Body of pancreas (tissue), 4 donors: ENCODE measurements around the gene EVL. TPM values are rescaled to one million over a fixed set of nuclear protein-coding genes. Genes with fewer than 3 reads are reported as not detected.

Experiments
- ATAC-seq: fragments of 150-250 bp; one replicate; pipeline ENCODE4 v1.9.1; 2016
- DNase-seq, 4 donors: peaks; one replicate each; pipeline ENCODE4 v3.0.0-alpha.2; 2019
- H3K27ac ChIP-seq, 4 donors: fragments of 200-600 bp; sonication (generic); 1 replicate in 3 of 4; 2 replicates in 1 of 4; pipeline versions ENCODE4 v1.5.1 to v1.6.1; 2016 to 2019; ENCODE audit warnings: mild to moderate bottlenecking in 1 of 4, mixed read lengths in 1 of 4, moderate library complexity in 1 of 4
- H3K27me3 ChIP-seq, 2 donors: fragments of 200-600 bp; sonication (generic); one replicate each; pipeline ENCODE4 v1.6.0; 2016; ENCODE audit warnings: mild to moderate bottlenecking in 1 of 2
- H3K36me3 ChIP-seq, 2 donors: fragments of 200-600 bp; sonication (generic); replicated peaks in 1 of 2; 2 replicates each; pipeline ENCODE4 v1.5.1; 2016; ENCODE audit warnings: low read depth in 2 of 2; ENCODE audit not compliant: insufficient read depth in 1 of 2
- H3K4me1 ChIP-seq: fragments of 200-600 bp; sonication (generic); one replicate; pipeline ENCODE4 v1.6.0; 2016
- H3K4me3 ChIP-seq, 2 donors: fragments of 200-600 bp; sonication (generic); 1 replicate in 1 of 2; 2 replicates in 1 of 2; pipeline ENCODE4 v1.5.1; 2016 to 2019
- H3K9me3 ChIP-seq, 3 donors: fragments of 200-600 bp; sonication (generic); 1 replicate in 2 of 3; 2 replicates in 1 of 3; pipeline ENCODE4 v1.5.1; 2016
- CTCF ChIP-seq, 7 experiments: fragments of 450-650 bp in 4 of 7; fragments of 200-600 bp in 3 of 7; sonication (generic) in 3 of 7; IDR thresholded peaks; one replicate each; pipeline ENCODE4 v1.5.1; 2016 to 2019; ENCODE audit warnings: antibody characterized with exemption in 7 of 7
- POLR2A ChIP-seq, 3 donors: fragments of 450-650 bp; IDR thresholded peaks; one replicate each; pipeline ENCODE4 v1.6.1; 2016; ENCODE audit warnings: antibody characterized with exemption in 3 of 3, mild to moderate bottlenecking in 2 of 3
- WGBS, 2 donors: methylation state at CpG; one replicate each; pipeline ENCODE4 v1.1.5; 2017; 5-methylcytosine and 5-hydroxymethylcytosine counted together
- intact Hi-C: fragments of 100-400 bp; cut with DNase I; formaldehyde crosslinking; loops from one replicate; pipeline ENCODE4 v1.15.1; 2023
- total RNA-seq, 2 donors: library from RNA; depleted of rRNA; stranded (reverse); fragments of >200 nt; gene quantifications; one replicate each; pipeline ENCODE4 v1.1.0, GENCODE V29; 2016

Gene EVL
- total RNA-seq, 2 donors from 2014 or later, result 22.3 to 57.7 TPM

- Histone ChIP-seq H3K27ac (no peak overlapping the region), H3K36me3 (no peaks in the 10 kb centered on the region), H3K9me3 (no peaks in the 10 kb centered on the region), H3K27me3 (no peaks in the 10 kb centered on the region), H3K4me3 (no peak overlapping the region), H3K4me1 (peaks cover 13% of the 10 kb centered on the region)
- ATAC-seq (no peak), DNase-seq (no peak)
- intact Hi-C loops, result loop anchor here (10.0 kb wide), 1 partner anchor 122 kb away; no protein-coding TSS in a partner anchor
- WGBS, 2 donors, result 68 to 74% methylated on average over 16 to 17 of the region's 17 CpGs
- no peak for TF ChIP-seq CTCF (IDR thresholded peaks at IDR 0.05)
- no peak for TF ChIP-seq POLR2A (IDR thresholded peaks at IDR 0.05)
These were observed 41.3 kb downstream of the EVL start for GRCh38 chr14:100106250-100107112.

GRCh38 chr14:100107236-100107635 is 42.0 kb downstream of the EVL start:
- Histone ChIP-seq H3K4me1 (peaks cover 19% of the 10 kb centered on the region), H3K27ac (no peak overlapping the region)
- no peak for DNase-seq

GRCh38 chr14:100108042-100108825 is 43.0 kb downstream of the EVL start:
- Histone ChIP-seq H3K4me1 (peaks cover 19% of the 10 kb centered on the region), H3K9me3 (no peaks in the 10 kb centered on the region), H3K4me3 (no peak overlapping the region), H3K27me3 (no peaks in the 10 kb centered on the region), H3K36me3 (no peaks in the 10 kb centered on the region), H3K27ac (peak overlapping the region in 1 of 4 donors; percentile 6)
- TF ChIP-seq POLR2A (IDR thresholded peaks at IDR 0.05) (no peak), CTCF (IDR thresholded peaks at IDR 0.05) (peak; percentile 74 to 89 (median 84))
- WGBS, 2 donors, result 20 to 22% methylated on average over 13 of the region's 13 CpGs
- ATAC-seq, result peak; percentile 91
- DNase-seq, result peak; percentile 82 to 89 (median 86)
- intact Hi-C loops, result loop anchor here (10.0 kb wide), 1 partner anchor 123 kb away; no protein-coding TSS in a partner anchor

More at GRCh38 chr14:100107236-100107635, 42.0 kb downstream of the EVL start:
- no peak for ATAC-seq
- Histone ChIP-seq H3K4me3 (no peak overlapping the region), H3K9me3 (no peaks in the 10 kb centered on the region), H3K36me3 (no peaks in the 10 kb centered on the region), H3K27me3 (no peaks in the 10 kb centered on the region)
- 80 to 82% methylated on average over 5 of the region's 5 CpGs for WGBS, 2 donors
- intact Hi-C loops, result loop anchor here (10.0 kb wide), 1 partner anchor 122 kb away; no protein-coding TSS in a partner anchor
- TF ChIP-seq CTCF (IDR thresholded peaks at IDR 0.05) (no peak), POLR2A (IDR thresholded peaks at IDR 0.05) (no peak)

DNA sequence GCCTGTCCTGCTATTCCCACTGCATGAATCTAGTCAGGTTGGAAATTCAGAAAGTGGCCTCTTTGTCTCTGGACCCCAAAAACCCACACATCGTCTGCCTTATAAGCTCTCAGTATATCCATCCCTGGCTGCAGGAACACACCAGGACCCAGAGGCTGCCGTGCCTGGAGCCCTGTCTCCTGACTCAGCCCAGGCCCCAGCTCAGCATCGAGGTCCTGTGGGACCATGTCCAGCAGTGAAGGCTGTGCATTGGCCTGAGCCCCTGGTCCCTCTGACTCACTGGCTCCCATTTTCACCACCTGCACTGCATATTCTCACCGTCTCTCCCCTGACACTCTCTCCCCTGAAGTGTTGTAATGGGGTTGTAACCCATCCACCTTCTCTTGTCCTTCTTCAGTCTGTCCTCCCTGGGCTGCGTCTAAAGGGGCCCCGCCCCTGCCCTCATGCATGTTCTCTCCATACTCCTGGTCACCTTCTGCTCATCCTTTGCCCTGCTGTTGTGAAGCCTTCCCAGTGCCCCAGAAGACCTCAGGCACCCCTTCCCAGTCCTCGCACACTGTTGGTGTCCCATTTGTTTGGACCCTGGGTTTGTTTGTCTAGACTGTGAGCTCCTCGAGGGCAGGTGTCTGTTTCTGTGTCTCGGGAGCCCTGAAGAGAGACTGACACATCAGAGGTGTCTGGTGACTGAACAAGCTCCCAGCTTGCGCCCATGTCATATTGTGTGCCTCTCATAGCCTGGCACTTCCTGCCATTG is 43.8 kb downstream of the EVL start:
- Histone ChIP-seq H3K27ac (no peak overlapping the region), H3K36me3 (no peaks in the 10 kb centered on the region), H3K4me1 (peaks cover 19% of the 10 kb centered on the region), H3K9me3 (no peaks in the 10 kb centered on the region), H3K4me3 (no peak overlapping the region), H3K27me3 (no peaks in the 10 kb centered on the region)
- intact Hi-C loops, result loop anchor here (10.0 kb wide), 1 partner anchor 124 kb away; no protein-coding TSS in a partner anchor
- 88 to 89% methylated on average over 10 of the region's 10 CpGs for WGBS, 2 donors
- DNase-seq (peak in 1 of 4 donors; percentile 11), ATAC-seq (no peak)
- TF ChIP-seq CTCF (IDR thresholded peaks at IDR 0.05), result no peak
- TF ChIP-seq POLR2A (IDR thresholded peaks at IDR 0.05), result no peak
